Hepatocyte (in vitro differentiated cells): ENCODE data around the gene LGR5. TPM values are rescaled to one million over a fixed set of nuclear protein-coding genes. Genes with fewer than 3 reads are reported as not detected.

Experiments used
- DNase-seq: peaks from one replicate; pipeline ENCODE4 v3.0.0-alpha.2; 2016; ENCODE audit warnings: low spot score
- H2AFZ ChIP-seq: fragments of 200-600 bp; sonication (generic); 2 replicates; pipeline ENCODE4 v1.6.0; 2016; ENCODE audit warnings: antibody characterized with exemption, mild to moderate bottlenecking
- H3K27ac ChIP-seq: fragments of 200-600 bp; sonication (generic); 2 replicates; pipeline ENCODE4 v1.5.1; 2016; ENCODE audit warnings: mild to moderate bottlenecking
- H3K27me3 ChIP-seq: fragments of 200-600 bp; sonication (generic); 2 replicates; pipeline ENCODE4 v1.6.1; 2016
- H3K36me3 ChIP-seq: fragments of 200-600 bp; sonication (generic); replicated peaks from 2 replicates; pipeline ENCODE4 v1.5.1; 2016; ENCODE audit warnings: low read depth; ENCODE audit not compliant: insufficient read depth
- H3K4me1 ChIP-seq: fragments of 200-600 bp; sonication (generic); 2 replicates; pipeline ENCODE4 v1.5.1; 2016; ENCODE audit warnings: mild to moderate bottlenecking, moderate library complexity; ENCODE audit not compliant: insufficient read depth
- H3K4me2 ChIP-seq: fragments of 200-600 bp; sonication (generic); 2 replicates; pipeline ENCODE4 v1.6.0; 2016
- H3K4me3 ChIP-seq: fragments of 200-600 bp; sonication (generic); 2 replicates; pipeline ENCODE4 v1.5.1; 2016; ENCODE audit warnings: mild to moderate bottlenecking
- H3K79me2 ChIP-seq: fragments of 200-600 bp; sonication (generic); 2 replicates; pipeline ENCODE4 v1.6.0; 2017; ENCODE audit warnings: mild to moderate bottlenecking
- H3K9me2 ChIP-seq: fragments of 200-600 bp; sonication (generic); replicated peaks from 2 replicates; pipeline ENCODE4 v1.6.0; 2017; ENCODE audit warnings: mild to moderate bottlenecking; ENCODE audit not compliant: insufficient read depth
- H3K9me3 ChIP-seq: fragments of 200-600 bp; sonication (generic); 2 replicates; pipeline ENCODE4 v1.5.1; 2016; ENCODE audit warnings: low read depth, mild to moderate bottlenecking
- H4K20me1 ChIP-seq: fragments of 200-600 bp; sonication (generic); 2 replicates; pipeline ENCODE4 v1.6.0; 2016; ENCODE audit warnings: mild to moderate bottlenecking; ENCODE audit not compliant: insufficient read depth, poor library complexity, severe bottlenecking
- CTCF ChIP-seq: fragments of 200-600 bp; sonication (generic); IDR thresholded peaks from 2 replicates; pipeline ENCODE4 v1.5.1; 2016; ENCODE audit warnings: antibody characterized with exemption, mild to moderate bottlenecking; ENCODE audit not compliant: poor library complexity
- EZH2 ChIP-seq: fragments of 200-600 bp; sonication (generic); IDR thresholded peaks from 2 replicates; pipeline ENCODE4 v1.6.1; 2016; ENCODE audit warnings: antibody characterized with exemption, mild to moderate bottlenecking, borderline replicate concordance
- EZH2phosphoT487 ChIP-seq: fragments of 200-600 bp; sonication (generic); IDR thresholded peaks from one replicate; pipeline ENCODE4 v1.6.1; 2018; ENCODE audit warnings: antibody characterized with exemption, mild to moderate bottlenecking, low read depth, moderate library complexity; ENCODE audit not compliant: unreplicated experiment, severe bottlenecking
- WGBS: methylation state at CpG from one replicate; pipeline ENCODE4 v1.1.6; 2016; ENCODE audit warnings: low lambda C conversion rate; ENCODE audit errors: missing lambda C conversion rate; 5-methylcytosine and 5-hydroxymethylcytosine counted together
- polyA plus RNA-seq: library from polyadenylated mRNA; unstranded; fragments of >200 nt; fragmentation: Nextera tagmentation; extraction: Ambion mirVana; gene quantifications from 2 replicates; pipeline ENCODE4 v1.2.1, GENCODE V29; 2016
- total RNA-seq: library from RNA; depleted of rRNA; stranded (reverse); fragments of >200 nt; gene quantifications from 2 replicates; pipeline ENCODE4 v1.2.3, GENCODE V29; 2014

LGR5 gene
- total and polyA plus RNA-seq, 2 experiments from 2014 or later: 4.4 to 5.7 TPM

- no peak overlapping the region for H3K27ac ChIP-seq
- H3K36me3 ChIP-seq: no peaks in the 10 kb centered on the region
- H3K4me2 ChIP-seq: no peak overlapping the region
- H4K20me1 ChIP-seq: no peaks in the 10 kb centered on the region
- no peaks in the 10 kb centered on the region for H3K9me2 ChIP-seq
- DNase-seq: no peak
- H3K9me3 ChIP-seq: no peaks in the 10 kb centered on the region
- no peaks in the 10 kb centered on the region for H3K79me2 ChIP-seq
- H3K27me3 ChIP-seq: no peaks in the 10 kb centered on the region
- H2AFZ ChIP-seq: no peak overlapping the region
- H3K4me3 ChIP-seq: no peak overlapping the region
- peaks cover 8% of the 10 kb centered on the region for H3K4me1 ChIP-seq
- 81% methylated on average over 3 of the region's 3 CpGs for WGBS
- TF ChIP-seq EZH2phosphoT487: no peak
- TF ChIP-seq EZH2: no peak
- TF ChIP-seq CTCF: no peak
These were observed 99.2 kb downstream of the LGR5 start for GRCh38 chr12:71538807-71539206.

- 75% methylated on average over 1 of the region's 1 CpG for WGBS
These were observed 102.0 kb downstream of the LGR5 start for GRCh38 chr12:71541583-71541982.

GRCh38 chr12:71546322-71546861 lies 106.8 kb downstream of the LGR5 start:
- TF ChIP-seq EZH2 (no peak), EZH2phosphoT487 (no peak), CTCF (no peak)
- Histone ChIP-seq H3K36me3 (no peaks in the 10 kb centered on the region), H3K9me2 (no peaks in the 10 kb centered on the region), H4K20me1 (no peaks in the 10 kb centered on the region), H3K4me2 (no peak overlapping the region), H3K9me3 (no peaks in the 10 kb centered on the region), H3K4me3 (no peak overlapping the region), H3K4me1 (no peaks in the 10 kb centered on the region), H2AFZ (no peak overlapping the region), H3K27me3 (no peaks in the 10 kb centered on the region), H3K79me2 (no peaks in the 10 kb centered on the region), H3K27ac (no peak overlapping the region)
- WGBS: 98% methylated on average over 2 of the region's 2 CpGs
- DNase-seq: no peak

More at GRCh38 chr12:71541583-71541982, 102.0 kb downstream of the LGR5 start:
- Histone ChIP-seq H3K9me2 (no peaks in the 10 kb centered on the region), H3K4me2 (no peak overlapping the region), H3K4me3 (no peak overlapping the region), H4K20me1 (no peaks in the 10 kb centered on the region), H3K36me3 (no peaks in the 10 kb centered on the region), H3K27me3 (no peaks in the 10 kb centered on the region), H3K27ac (no peak overlapping the region), H3K9me3 (no peaks in the 10 kb centered on the region), H3K79me2 (no peaks in the 10 kb centered on the region), H2AFZ (no peak overlapping the region), H3K4me1 (peaks cover 3% of the 10 kb centered on the region)
- DNase-seq: no peak
- TF ChIP-seq EZH2 (no peak), EZH2phosphoT487 (no peak), CTCF (no peak)
